GM23338 (cell line): ENCODE data around the gene BCOR. TPM values are rescaled to one million over a fixed set of nuclear protein-coding genes. Genes with fewer than 3 reads are reported as not detected.

ENCODE experiments used
- ATAC-seq: fragments of 200-7000 bp; cut with Tn5 transposase; 3 replicates; pipeline ENCODE4 v1.9.1; 2020
- DNase-seq: peaks from one replicate; pipeline ENCODE4 v3.0.0-alpha.2; 2015; ENCODE audit warnings: low spot score
- H2AFZ ChIP-seq: fragments of 200-600 bp; sonication (generic); 2 replicates; pipeline ENCODE4 v1.8.0; 2016; ENCODE audit warnings: antibody characterized with exemption, mild to moderate bottlenecking, moderate library complexity
- H3F3A ChIP-seq: fragments of 200-600 bp; sonication (generic); replicated peaks from 2 replicates; pipeline ENCODE4 v1.8.0; 2017; ENCODE audit warnings: antibody characterized with exemption, mixed run types, low read depth
- H3K27ac ChIP-seq: fragments of 200-600 bp; sonication (generic); 2 replicates; pipeline ENCODE4 v1.6.1; 2016; ENCODE audit warnings: low read depth
- H3K27me3 ChIP-seq: fragments of 200-600 bp; sonication (generic); 2 replicates; pipeline ENCODE4 v1.8.0; 2016; ENCODE audit warnings: mild to moderate bottlenecking, mixed run types, moderate library complexity; ENCODE audit not compliant: insufficient read depth
- H3K36me3 ChIP-seq: fragments of 200-600 bp; sonication (generic); 2 replicates; pipeline ENCODE4 v1.8.0; 2016; ENCODE audit warnings: mild to moderate bottlenecking; ENCODE audit not compliant: insufficient read depth
- H3K4me1 ChIP-seq: fragments of 200-600 bp; sonication (generic); 2 replicates; pipeline ENCODE4 v1.8.0; 2016; ENCODE audit warnings: mild to moderate bottlenecking, moderate library complexity; ENCODE audit not compliant: insufficient read depth
- H3K4me2 ChIP-seq: fragments of 200-600 bp; sonication (generic); 2 replicates; pipeline ENCODE4 v1.7.1; 2017; ENCODE audit warnings: mixed run types
- H3K4me3 ChIP-seq: fragments of 200-600 bp; sonication (generic); 2 replicates; pipeline ENCODE4 v1.6.1; 2016; ENCODE audit warnings: mixed run types
- H3K79me2 ChIP-seq: fragments of 200-600 bp; sonication (generic); replicated peaks from 2 replicates; pipeline ENCODE4 v1.8.0; 2017; ENCODE audit warnings: mild to moderate bottlenecking; ENCODE audit not compliant: insufficient read depth
- H3K9me2 ChIP-seq: fragments of 200-600 bp; sonication (generic); 2 replicates; pipeline ENCODE4 v1.8.0; 2017; ENCODE audit not compliant: insufficient read depth
- H4K20me1 ChIP-seq: fragments of 200-600 bp; sonication (generic); replicated peaks from 2 replicates; pipeline ENCODE4 v1.8.0; 2017; ENCODE audit warnings: mild to moderate bottlenecking; ENCODE audit not compliant: insufficient read depth
- H3K27ac Mint-ChIP-seq: 2 replicates; pipeline ENCODE4 v1.8.0; 2020; ENCODE audit warnings: inconsistent platforms, mild to moderate bottlenecking, moderate library complexity, mixed read lengths
- H3K27me3 Mint-ChIP-seq: 3 replicates; pipeline ENCODE4 v1.8.0; 2022; ENCODE audit warnings: low read depth, mild to moderate bottlenecking, moderate library complexity, mixed read lengths, inconsistent platforms; ENCODE audit not compliant: insufficient read depth, poor library complexity
- H3K36me3 Mint-ChIP-seq: 3 replicates; pipeline ENCODE4 v1.8.0; 2021; ENCODE audit warnings: low read depth, mild to moderate bottlenecking, inconsistent platforms, moderate library complexity, mixed read lengths
- H3K4me1 Mint-ChIP-seq: 3 replicates; pipeline ENCODE4 v1.8.0; 2020; ENCODE audit warnings: mild to moderate bottlenecking, inconsistent platforms, mixed read lengths
- H3K4me3 Mint-ChIP-seq: 3 replicates; pipeline ENCODE4 v1.8.0; 2021; ENCODE audit warnings: moderate library complexity, mild to moderate bottlenecking, inconsistent platforms, mixed read lengths
- H3K9me3 Mint-ChIP-seq: 3 replicates; pipeline ENCODE4 v1.8.0; 2020; ENCODE audit warnings: moderate library complexity, mild to moderate bottlenecking, inconsistent platforms, mixed read lengths
- EZH2phosphoT487 ChIP-seq: fragments of 200-600 bp; sonication (generic); IDR thresholded peaks from one replicate; pipeline ENCODE4 v1.8.1; 2018; ENCODE audit warnings: antibody characterized with exemption; ENCODE audit not compliant: unreplicated experiment
- POLR2AphosphoS5 ChIP-seq: IDR thresholded peaks from 2 replicates; pipeline ENCODE4 v1.6.1; 2016; ENCODE audit warnings: antibody characterized with exemption, low read depth
- STAT1 ChIP-seq: IDR thresholded peaks from one replicate; pipeline ENCODE4 v1.6.1; 2016; ENCODE audit warnings: antibody characterized with exemption; ENCODE audit not compliant: unreplicated experiment
- ZNF114 ChIP-seq: fragments of 250-450 bp; sonication (Bioruptor Pico); IDR thresholded peaks from 2 replicates; pipeline ENCODE4 v1.5.0; 2020; ENCODE audit warnings: mild to moderate bottlenecking, moderate library complexity
- ZNF331 ChIP-seq: fragments of 250-450 bp; sonication (Bioruptor Pico); IDR thresholded peaks from 2 replicates; pipeline ENCODE4 v1.5.0; 2020; ENCODE audit warnings: low read depth, mild to moderate bottlenecking, moderate library complexity
- polyA plus RNA-seq: library from polyadenylated mRNA; unstranded; fragments of >200 nt; fragmentation: Nextera tagmentation; extraction: Ambion mirVana; gene quantifications from 2 replicates; pipeline ENCODE4 v1.2.1, GENCODE V29; 2016
- total RNA-seq: library from RNA; depleted of rRNA; stranded (reverse); fragments of >200 nt; shearing (Covaris generic); gene quantifications from 2 replicates; pipeline ENCODE4 v1.2.3, GENCODE V29; 2014
- TF ChIP-seq, protein P1 (sequence below): fragments of 250-450 bp; sonication (Bioruptor Pico); IDR thresholded peaks from 2 replicates; pipeline ENCODE4 v1.5.0; 2020; ENCODE audit warnings: mild to moderate bottlenecking, moderate library complexity
- TF ChIP-seq, protein P2 (sequence below): IDR thresholded peaks from one replicate; pipeline ENCODE4 v1.6.1; 2018; ENCODE audit warnings: antibody characterized with exemption; ENCODE audit not compliant: unreplicated experiment

BCOR gene
- total and polyA plus RNA-seq, 2 experiments from 2014 or later, result 25.5 to 60.8 TPM

DNA sequence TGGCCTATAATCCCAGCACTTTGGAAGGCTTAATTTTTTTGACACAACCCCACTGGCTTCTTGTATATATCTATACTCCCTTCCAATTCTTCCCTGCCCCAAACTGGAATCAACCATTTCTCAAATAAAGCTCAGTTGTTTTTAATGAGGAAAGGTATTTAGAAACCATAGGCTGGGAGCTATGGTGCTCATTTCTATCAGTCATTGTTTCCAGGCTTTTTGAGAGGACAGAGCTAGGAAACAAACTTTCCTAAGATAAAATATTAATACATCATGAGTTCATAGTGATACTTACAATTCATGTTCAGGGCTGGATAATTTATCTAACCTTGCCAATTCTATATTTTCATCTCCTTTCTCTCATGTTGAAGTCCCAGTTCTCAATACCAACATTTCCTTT lies 50.3 kb downstream of the BCOR start (continued):
- TF ChIP-seq, protein P1, sequence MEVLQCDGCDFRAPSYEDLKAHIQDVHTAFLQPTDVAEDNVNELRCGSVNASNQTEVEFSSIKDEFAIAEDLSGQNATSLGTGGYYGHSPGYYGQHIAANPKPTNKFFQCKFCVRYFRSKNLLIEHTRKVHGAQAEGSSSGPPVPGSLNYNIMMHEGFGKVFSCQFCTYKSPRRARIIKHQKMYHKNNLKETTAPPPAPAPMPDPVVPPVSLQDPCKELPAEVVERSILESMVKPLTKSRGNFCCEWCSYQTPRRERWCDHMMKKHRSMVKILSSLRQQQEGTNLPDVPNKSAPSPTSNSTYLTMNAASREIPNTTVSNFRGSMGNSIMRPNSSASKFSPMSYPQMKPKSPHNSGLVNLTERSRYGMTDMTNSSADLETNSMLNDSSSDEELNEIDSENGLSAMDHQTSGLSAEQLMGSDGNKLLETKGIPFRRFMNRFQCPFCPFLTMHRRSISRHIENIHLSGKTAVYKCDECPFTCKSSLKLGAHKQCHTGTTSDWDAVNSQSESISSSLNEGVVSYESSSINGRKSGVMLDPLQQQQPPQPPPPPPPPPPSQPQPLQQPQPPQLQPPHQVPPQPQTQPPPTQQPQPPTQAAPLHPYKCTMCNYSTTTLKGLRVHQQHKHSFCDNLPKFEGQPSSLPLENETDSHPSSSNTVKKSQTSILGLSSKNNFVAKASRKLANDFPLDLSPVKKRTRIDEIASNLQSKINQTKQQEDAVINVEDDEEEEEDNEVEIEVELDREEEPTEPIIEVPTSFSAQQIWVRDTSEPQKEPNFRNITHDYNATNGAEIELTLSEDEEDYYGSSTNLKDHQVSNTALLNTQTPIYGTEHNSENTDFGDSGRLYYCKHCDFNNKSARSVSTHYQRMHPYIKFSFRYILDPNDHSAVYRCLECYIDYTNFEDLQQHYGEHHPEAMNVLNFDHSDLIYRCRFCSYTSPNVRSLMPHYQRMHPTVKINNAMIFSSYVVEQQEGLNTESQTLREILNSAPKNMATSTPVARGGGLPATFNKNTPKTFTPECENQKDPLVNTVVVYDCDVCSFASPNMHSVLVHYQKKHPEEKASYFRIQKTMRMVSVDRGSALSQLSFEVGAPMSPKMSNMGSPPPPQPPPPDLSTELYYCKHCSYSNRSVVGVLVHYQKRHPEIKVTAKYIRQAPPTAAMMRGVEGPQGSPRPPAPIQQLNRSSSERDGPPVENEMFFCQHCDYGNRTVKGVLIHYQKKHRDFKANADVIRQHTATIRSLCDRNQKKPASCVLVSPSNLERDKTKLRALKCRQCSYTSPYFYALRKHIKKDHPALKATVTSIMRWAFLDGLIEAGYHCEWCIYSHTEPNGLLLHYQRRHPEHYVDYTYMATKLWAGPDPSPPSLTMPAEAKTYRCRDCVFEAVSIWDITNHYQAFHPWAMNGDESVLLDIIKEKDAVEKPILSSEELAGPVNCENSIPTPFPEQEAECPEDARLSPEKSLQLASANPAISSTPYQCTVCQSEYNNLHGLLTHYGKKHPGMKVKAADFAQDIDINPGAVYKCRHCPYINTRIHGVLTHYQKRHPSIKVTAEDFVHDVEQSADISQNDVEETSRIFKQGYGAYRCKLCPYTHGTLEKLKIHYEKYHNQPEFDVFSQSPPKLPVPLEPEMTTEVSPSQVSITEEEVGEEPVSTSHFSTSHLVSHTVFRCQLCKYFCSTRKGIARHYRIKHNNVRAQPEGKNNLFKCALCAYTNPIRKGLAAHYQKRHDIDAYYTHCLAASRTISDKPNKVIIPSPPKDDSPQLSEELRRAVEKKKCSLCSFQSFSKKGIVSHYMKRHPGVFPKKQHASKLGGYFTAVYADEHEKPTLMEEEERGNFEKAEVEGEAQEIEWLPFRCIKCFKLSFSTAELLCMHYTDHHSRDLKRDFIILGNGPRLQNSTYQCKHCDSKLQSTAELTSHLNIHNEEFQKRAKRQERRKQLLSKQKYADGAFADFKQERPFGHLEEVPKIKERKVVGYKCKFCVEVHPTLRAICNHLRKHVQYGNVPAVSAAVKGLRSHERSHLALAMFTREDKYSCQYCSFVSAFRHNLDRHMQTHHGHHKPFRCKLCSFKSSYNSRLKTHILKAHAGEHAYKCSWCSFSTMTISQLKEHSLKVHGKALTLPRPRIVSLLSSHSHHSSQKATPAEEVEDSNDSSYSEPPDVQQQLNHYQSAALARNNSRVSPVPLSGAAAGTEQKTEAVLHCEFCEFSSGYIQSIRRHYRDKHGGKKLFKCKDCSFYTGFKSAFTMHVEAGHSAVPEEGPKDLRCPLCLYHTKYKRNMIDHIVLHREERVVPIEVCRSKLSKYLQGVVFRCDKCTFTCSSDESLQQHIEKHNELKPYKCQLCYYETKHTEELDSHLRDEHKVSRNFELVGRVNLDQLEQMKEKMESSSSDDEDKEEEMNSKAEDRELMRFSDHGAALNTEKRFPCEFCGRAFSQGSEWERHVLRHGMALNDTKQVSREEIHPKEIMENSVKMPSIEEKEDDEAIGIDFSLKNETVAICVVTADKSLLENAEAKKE (CRISPR knock-in tag), result no peak
- TF ChIP-seq STAT1 (no peak), POLR2AphosphoS5 (no peak)

DNA sequence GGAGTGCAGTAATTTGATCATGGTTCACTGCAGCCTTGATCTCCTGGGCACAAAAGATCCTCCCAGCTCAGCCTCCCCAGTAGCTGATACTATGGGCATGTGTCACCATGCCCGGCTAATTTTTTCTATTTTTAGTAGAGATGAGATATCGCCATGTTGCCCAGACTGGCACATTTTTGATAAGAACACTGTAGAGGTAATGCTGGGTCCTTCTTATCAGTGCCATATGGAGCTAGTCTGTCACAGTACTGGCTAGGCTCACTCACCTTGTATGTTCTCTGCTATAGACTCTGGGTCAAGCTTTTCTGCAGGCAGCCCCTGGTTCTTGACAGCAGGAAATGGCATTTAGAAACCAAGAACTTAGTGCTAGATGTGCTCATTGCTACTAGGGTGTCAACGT lies 53.9 kb downstream of the BCOR start:
- Histone ChIP-seq H3K27me3 (no peaks in the 10 kb centered on the region), H3K27ac (no peak overlapping the region), H2AFZ (no peak overlapping the region), H3K4me1 (no peaks in the 10 kb centered on the region), H3K79me2 (no peaks in the 10 kb centered on the region), H3K4me3 (no peak overlapping the region), H3K4me2 (no peak overlapping the region), H3F3A (no peaks in the 10 kb centered on the region), H4K20me1 (no peaks in the 10 kb centered on the region), H3K36me3 (no peaks in the 10 kb centered on the region), H3K9me2 (no peaks in the 10 kb centered on the region)
- Mint-ChIP-seq H3K36me3 (peaks cover 21% of the 10 kb centered on the region), H3K27ac (no peak overlapping the region), H3K9me3 (peaks cover 24% of the 10 kb centered on the region; the same call in 2 of the 3 replicates), H3K4me1 (peaks cover 5% of the 10 kb centered on the region; the same call in 2 of the 3 replicates), H3K27me3 (peaks cover 8% of the 10 kb centered on the region), H3K4me3 (no peak overlapping the region)
- TF ChIP-seq EZH2phosphoT487, result no peak
- TF ChIP-seq, protein P2, sequence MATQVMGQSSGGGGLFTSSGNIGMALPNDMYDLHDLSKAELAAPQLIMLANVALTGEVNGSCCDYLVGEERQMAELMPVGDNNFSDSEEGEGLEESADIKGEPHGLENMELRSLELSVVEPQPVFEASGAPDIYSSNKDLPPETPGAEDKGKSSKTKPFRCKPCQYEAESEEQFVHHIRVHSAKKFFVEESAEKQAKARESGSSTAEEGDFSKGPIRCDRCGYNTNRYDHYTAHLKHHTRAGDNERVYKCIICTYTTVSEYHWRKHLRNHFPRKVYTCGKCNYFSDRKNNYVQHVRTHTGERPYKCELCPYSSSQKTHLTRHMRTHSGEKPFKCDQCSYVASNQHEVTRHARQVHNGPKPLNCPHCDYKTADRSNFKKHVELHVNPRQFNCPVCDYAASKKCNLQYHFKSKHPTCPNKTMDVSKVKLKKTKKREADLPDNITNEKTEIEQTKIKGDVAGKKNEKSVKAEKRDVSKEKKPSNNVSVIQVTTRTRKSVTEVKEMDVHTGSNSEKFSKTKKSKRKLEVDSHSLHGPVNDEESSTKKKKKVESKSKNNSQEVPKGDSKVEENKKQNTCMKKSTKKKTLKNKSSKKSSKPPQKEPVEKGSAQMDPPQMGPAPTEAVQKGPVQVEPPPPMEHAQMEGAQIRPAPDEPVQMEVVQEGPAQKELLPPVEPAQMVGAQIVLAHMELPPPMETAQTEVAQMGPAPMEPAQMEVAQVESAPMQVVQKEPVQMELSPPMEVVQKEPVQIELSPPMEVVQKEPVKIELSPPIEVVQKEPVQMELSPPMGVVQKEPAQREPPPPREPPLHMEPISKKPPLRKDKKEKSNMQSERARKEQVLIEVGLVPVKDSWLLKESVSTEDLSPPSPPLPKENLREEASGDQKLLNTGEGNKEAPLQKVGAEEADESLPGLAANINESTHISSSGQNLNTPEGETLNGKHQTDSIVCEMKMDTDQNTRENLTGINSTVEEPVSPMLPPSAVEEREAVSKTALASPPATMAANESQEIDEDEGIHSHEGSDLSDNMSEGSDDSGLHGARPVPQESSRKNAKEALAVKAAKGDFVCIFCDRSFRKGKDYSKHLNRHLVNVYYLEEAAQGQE, result no peak
- TF ChIP-seq ZNF331 (CRISPR knock-in tag), result no peak
- TF ChIP-seq ZNF114 (CRISPR knock-in tag), result no peak
- DNase-seq (no peak), ATAC-seq (no peak)
